ENCODE results near the gene USH2A.

USH2A gene

DNA sequence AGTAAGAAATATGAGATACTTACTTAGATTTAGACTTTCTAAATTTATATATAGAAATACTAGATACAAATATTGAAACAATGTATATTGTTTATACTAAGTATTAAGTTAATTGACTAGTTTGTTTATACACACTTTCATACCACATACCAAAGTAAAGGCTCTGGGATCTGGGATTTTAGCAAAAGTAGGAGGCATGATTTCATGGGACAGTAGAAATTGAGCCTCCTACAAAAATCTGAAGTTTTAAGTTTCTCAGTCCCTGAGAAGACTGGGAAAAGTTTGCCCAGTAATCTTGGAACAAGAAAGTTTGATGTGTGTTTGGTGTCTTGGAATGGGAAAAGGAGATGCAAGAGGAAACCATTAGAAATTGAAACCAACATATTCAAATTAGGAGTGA, 825.3 kb downstream of the USH2A start:
- DNase-seq (ENCODE audit: low read depth in 2 of 2): no peak

DNA sequence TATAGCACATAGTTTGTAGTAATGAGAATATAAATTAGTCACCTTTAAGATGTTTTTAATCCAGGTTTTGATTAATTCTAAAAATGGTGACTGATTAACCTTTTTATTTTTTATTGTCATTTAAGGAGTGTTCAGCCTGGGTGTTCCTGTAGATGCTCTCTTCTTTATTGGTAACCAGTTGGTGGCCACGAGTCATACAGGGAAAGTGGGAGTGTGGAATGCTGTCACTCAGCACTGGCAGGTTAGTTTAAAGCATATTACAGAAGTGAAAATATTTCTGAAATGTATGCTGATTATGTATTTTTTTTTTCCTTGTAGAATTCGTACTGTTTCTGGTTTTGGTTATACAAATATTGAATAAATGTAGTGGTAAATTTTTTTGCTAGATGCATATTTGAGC, 828.0 kb downstream of the USH2A start:
- no peak for DNase-seq (ENCODE audit: low read depth in 2 of 2)

DNA sequence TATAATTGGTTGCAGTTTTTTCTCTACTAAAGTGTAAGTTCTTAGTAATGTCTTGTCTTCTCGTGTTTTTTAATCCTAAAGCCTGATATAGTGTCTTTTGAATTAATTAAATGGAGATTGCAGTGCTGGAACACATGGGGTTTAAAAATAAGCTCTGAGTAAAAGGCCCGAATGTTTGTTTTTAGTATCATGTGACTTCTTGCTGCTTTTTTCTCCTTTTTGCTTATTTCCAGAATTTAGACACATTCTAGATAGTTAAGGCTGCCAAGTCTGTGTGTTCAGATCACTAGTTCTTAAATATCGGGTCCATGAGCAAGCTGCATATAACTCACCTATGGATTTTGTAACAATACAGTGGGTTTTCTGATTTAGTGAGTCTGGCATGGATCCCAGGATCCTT, 828.6 kb downstream of the USH2A start:
- DNase-seq (ENCODE audit: low read depth in 2 of 2): no peak

DNA sequence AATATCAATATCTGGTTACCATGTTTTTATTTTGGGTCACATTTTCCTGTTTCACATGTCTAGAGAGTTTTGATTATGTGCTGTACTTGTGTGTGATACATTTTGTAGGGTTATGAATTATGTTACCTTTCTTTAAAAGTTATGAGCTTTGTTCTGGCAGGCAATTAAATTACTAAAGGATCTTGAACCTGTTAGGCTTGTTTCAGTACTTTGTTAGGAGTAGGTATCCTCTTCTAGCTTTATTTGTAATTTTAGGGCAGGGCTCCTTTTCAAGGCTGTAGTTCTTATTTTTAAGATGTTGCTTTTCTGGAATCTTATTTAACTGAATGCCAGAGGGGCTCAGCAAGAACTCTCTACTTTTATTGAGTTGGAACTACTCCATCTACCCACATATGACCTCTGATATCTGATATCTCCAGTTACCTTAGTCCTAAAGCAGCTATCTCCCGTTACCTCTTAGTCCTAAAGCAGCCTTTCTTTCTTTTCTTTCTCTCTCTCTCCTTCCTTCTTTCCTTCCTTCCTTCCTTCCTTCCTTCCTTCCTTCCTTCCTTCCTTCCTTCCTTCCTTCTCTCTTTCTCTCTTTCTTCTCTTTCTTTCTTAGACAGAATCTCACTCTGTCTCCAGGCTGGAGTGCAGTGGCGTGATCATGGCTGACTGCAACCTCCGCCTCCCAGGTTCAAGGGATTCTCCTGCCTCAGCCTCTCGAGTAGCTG, 832.3 kb downstream of the USH2A start:
- no peak for DNase-seq (ENCODE audit: low read depth in 2 of 2)

DNA sequence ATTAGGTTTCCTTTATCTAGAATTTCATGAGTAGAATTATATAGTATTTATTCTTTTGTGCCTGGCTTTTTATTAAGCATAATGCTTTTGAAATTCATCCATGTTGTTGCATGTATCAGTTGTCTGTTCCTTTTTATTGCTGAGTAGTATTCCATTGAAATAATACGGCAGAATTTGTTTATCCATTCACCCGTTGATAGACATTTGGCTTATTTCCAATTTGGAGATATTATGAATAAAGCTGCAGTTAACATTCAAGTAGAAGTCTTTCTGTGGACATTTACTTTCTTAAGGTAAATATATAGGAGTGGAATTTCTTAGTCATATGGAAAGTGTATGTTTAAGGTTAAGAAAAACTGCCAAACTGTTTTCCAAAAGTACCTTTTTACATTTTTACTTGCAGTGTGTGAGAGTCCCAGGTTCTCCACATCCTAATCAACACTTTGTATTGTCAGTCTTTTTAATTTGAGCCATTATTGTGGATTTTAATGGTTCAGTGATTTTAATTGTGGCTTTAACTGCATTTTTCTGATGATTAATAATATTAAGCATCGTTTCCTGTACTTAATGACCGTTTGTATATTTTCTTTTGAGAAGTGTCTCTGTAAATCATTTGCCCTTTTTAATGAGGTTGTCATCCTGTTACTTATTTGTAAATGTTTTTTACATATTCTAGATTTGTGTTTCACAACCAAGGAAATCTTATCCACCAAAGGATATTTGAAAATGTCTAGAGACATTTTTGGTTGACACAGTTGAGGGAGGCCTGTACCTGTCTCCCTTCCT, 833.4 kb downstream of the USH2A start:
- DNase-seq (ENCODE audit: low read depth in 2 of 2): no peak

DNA sequence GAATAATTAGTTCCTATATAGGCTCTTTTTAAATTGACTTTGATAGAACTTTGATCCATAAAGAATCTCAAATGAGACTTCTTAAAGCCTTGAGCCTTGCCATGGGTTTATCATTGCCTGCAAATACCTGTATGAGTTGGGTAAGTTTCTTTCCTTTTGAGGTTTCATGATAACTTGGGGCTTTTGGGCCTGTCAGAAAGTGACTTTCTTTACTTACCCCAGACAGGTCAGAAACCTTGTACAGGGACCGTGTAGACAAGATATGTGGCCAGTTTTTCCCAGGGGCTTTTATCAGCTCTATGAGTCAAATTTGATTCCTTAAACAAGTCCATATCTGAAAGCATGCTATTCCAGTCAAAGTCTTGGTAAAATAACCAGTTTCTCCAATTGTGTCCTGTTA, 838.9 kb downstream of the USH2A start:
- DNase-seq (ENCODE audit: low read depth in 2 of 2): no peak

DNA sequence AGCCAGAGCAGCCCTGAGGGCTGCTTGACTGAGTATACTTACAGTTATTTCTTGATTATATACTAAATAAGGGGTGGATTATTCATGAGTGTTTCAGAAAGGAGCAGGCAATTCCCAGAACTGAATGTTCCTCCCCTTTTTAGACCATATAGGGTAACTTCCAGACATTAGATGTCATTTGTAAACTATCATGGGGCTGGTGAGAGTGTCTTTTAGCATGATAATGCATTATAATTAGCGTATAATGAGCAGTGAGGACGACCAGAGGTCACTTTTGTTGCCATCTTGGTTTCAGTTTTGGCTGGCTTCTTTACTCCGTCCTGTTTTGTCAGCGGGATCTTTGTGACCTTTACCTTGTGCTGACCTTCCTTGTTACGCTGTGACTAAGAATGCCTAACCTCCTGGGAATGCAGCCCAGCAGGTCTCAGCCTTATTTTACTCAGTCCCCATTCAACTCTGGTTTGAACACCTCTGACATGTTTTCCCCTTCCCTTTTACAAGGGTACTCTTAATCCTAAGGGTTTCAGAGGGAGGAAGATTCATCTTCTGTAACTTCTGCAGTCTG, 840.0 kb downstream of the USH2A start:
- DNase-seq (ENCODE audit: low read depth in 2 of 2): no peak

DNA sequence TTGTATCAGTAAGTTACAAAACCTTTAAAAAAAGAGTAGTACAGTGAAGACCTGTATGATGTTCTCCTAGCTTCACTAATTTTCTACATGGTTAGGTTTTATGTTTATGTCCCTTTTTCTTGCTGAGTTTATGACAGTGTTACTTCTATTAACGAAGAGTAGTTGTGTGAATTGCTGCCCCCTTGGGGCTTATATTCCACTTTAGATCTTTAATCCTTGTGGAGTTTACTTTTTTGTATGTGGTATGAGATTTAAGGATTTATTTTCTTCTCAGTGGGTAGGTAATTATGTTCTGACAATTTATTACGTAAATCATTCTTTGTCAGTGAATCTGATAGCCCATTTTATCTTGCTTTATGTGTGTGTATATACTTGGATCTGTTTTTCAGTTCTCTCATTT, 841.4 kb downstream of the USH2A start:
- DNase-seq (ENCODE audit: low read depth in 2 of 2): no peak

All from activated CD4-positive, alpha-beta T cell treated with anti-CD3 and anti-CD28 coated beads for 24 hours (primary cell).